ENCODE measurements around the gene SGCE. TPM values are rescaled to one million over a fixed set of nuclear protein-coding genes. Genes with fewer than 3 reads are reported as not detected.

The SGCE gene
- total RNA-seq, 1 donor from 2014 or later = 17.4 TPM

- intact Hi-C loops (cut with micrococcal nuclease) = no loop called here
- DNase-seq (no peak), ATAC-seq (no peak)
Measured at GRCh38 chr7:94664023-94664422, 8.1 kb upstream of the SGCE start.

GRCh38 chr7:94662548-94662947 is 6.6 kb upstream of the SGCE start:
- DNase-seq = no peak
- no peak for ATAC-seq
- intact Hi-C loops (cut with micrococcal nuclease) = no loop called here

GRCh38 chr7:94660006-94660405 is 4.1 kb upstream of the SGCE start:
- no peak for ATAC-seq
- no peak for DNase-seq
- intact Hi-C loops (cut with micrococcal nuclease) = no loop called here

GRCh38 chr7:94658826-94659225 is 2.9 kb upstream of the SGCE start:
- ATAC-seq = no peak
- intact Hi-C loops (cut with micrococcal nuclease) = no loop called here
- no peak for DNase-seq

- intact Hi-C loops (cut with micrococcal nuclease) = no loop called here
- ATAC-seq = peak; percentile 90
Measured at GRCh38 chr7:94657771-94658693, 2.1 kb upstream of the SGCE start.

GRCh38 chr7:94656925-94657731 is 1.2 kb upstream of the SGCE start:
- no peak for DNase-seq
- intact Hi-C loops (cut with micrococcal nuclease) = no loop called here
- no peak for ATAC-seq

More at GRCh38 chr7:94657771-94658693, 2.1 kb upstream of the SGCE start:
- peak; percentile 95 for DNase-seq

GRCh38 chr7:94656658-94656924 is 658 bp upstream of the SGCE start:
- ATAC-seq (no peak), DNase-seq (no peak)
- intact Hi-C loops (cut with micrococcal nuclease) = no loop called here

- peak; percentile 54 for DNase-seq
- ATAC-seq = peak; percentile 39
- intact Hi-C loops (cut with micrococcal nuclease) = no loop called here
Measured at GRCh38 chr7:94655126-94655847, 646 bp downstream of the SGCE start.

- no peak for ATAC-seq
- no peak for DNase-seq
- intact Hi-C loops (cut with micrococcal nuclease) = no loop called here
Measured at GRCh38 chr7:94654783-94655125, 1.2 kb downstream of the SGCE start.

- ATAC-seq (no peak), DNase-seq (no peak)
- intact Hi-C loops (cut with micrococcal nuclease) = no loop called here
Measured at GRCh38 chr7:94650147-94651051, 5.5 kb downstream of the SGCE start.

- ATAC-seq = no peak
- intact Hi-C loops (cut with micrococcal nuclease) = no loop called here
Measured at GRCh38 chr7:94649450-94649849, 6.5 kb downstream of the SGCE start.

GRCh38 chr7:94648731-94649130 is 7.2 kb downstream of the SGCE start:
- no peak for DNase-seq
- no peak for ATAC-seq
- intact Hi-C loops (cut with micrococcal nuclease) = no loop called here

More at GRCh38 chr7:94649450-94649849, 6.5 kb downstream of the SGCE start:
- no peak for DNase-seq

- intact Hi-C loops (cut with micrococcal nuclease) = no loop called here
Measured at GRCh38 chr7:94647295-94647694, 8.6 kb downstream of the SGCE start.

GRCh38 chr7:94643771-94644545 is 12.0 kb downstream of the SGCE start:
- intact Hi-C loops (cut with micrococcal nuclease) = no loop called here
- no peak for ATAC-seq
- DNase-seq = no peak

More at GRCh38 chr7:94647295-94647694, 8.6 kb downstream of the SGCE start:
- DNase-seq (no peak), ATAC-seq (no peak)

GRCh38 chr7:94642838-94643653 is 12.9 kb downstream of the SGCE start:
- DNase-seq = no peak
- intact Hi-C loops (cut with micrococcal nuclease) = no loop called here
- ATAC-seq = no peak

- ATAC-seq = no peak
- DNase-seq = no peak
- intact Hi-C loops (cut with micrococcal nuclease) = no loop called here
Measured at GRCh38 chr7:94639384-94639783, 16.5 kb downstream of the SGCE start.

GRCh38 chr7:94635687-94636086 is 20.2 kb downstream of the SGCE start:
- DNase-seq = no peak
- intact Hi-C loops (cut with micrococcal nuclease) = no loop called here
- no peak for ATAC-seq

Data from left ventricle myocardium superior (tissue), 1 donor.